ENCODE measurements around the gene CLTC. TPM values are rescaled to one million over a fixed set of nuclear protein-coding genes. Genes with fewer than 3 reads are reported as not detected.

The CLTC gene
- total RNA-seq, 3 donors from 2014 or later (not counting 1 experiment from before 2014, with no cell fraction given) = 116 to 127 (median 117) TPM

- Mint-ChIP-seq H3K4me1 (peaks cover 43 to 50% of the 10 kb centered on the region in 2 donors), H3K27me3 (ENCODE audit: low read depth in 2 of 2) (no peaks in the 10 kb centered on the region), H3K4me3 (no peak overlapping the region), H3K36me3 (peaks cover 20% of the 10 kb centered on the region), H3K27ac (peak overlapping the region in 1 of 2 donors; percentile 27), H3K9me3 (no peaks in the 10 kb centered on the region)
- DNase-seq (no peak), ATAC-seq (no peak)
- Histone ChIP-seq H3K36me3 (ENCODE audit: control insufficient read depth, insufficient read depth, low read length) (peaks cover 57% of the 10 kb centered on the region), H3K27ac (ENCODE audit: low read length) (no peak overlapping the region), H3K9me3 (ENCODE audit: control insufficient read depth, insufficient read depth, low read length) (no peaks in the 10 kb centered on the region), H3K4me1 (ENCODE audit: control insufficient read depth, insufficient read depth, low read length) (no peaks in the 10 kb centered on the region), H3K4me3 (ENCODE audit: low read length) (no peak overlapping the region), H3K27me3 (ENCODE audit: control insufficient read depth, insufficient read depth, low read length) (no peaks in the 10 kb centered on the region)
- 98% methylated on average over 5 of the region's 6 CpGs for WGBS (ENCODE audit: insufficient coverage)
- intact Hi-C loops (cut with micrococcal nuclease) = no loop called here
- TF ChIP-seq, protein P1, sequence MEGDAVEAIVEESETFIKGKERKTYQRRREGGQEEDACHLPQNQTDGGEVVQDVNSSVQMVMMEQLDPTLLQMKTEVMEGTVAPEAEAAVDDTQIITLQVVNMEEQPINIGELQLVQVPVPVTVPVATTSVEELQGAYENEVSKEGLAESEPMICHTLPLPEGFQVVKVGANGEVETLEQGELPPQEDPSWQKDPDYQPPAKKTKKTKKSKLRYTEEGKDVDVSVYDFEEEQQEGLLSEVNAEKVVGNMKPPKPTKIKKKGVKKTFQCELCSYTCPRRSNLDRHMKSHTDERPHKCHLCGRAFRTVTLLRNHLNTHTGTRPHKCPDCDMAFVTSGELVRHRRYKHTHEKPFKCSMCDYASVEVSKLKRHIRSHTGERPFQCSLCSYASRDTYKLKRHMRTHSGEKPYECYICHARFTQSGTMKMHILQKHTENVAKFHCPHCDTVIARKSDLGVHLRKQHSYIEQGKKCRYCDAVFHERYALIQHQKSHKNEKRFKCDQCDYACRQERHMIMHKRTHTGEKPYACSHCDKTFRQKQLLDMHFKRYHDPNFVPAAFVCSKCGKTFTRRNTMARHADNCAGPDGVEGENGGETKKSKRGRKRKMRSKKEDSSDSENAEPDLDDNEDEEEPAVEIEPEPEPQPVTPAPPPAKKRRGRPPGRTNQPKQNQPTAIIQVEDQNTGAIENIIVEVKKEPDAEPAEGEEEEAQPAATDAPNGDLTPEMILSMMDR (IDR thresholded peaks at IDR 0.05) = no peak
These were observed 27.6 kb downstream of the CLTC start for GRCh38 chr17:59647288-59647687.

DNA sequence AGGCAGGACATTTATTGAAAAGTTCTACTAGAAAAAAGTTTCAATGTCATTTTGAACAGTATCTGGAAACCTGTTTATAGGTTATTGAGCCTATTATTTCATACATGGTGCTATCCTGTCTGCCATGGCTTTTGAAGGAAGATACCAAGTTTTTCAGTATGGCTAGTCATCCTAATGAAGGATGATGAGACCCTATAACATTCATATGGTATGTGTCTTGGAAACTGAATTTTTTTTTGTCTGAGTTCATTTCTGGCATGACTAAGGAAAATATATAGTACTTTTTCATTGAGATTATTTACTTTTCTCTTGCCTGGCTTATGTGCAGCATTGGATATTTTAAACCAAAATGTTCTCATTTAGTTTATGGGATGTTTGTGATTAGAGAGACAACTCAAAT, 30.2 kb downstream of the CLTC start:
- no peak overlapping the region for H3K27ac ChIP-seq (ENCODE audit: low read length)
- no peaks in the 10 kb centered on the region for H3K4me1 ChIP-seq (ENCODE audit: control insufficient read depth, insufficient read depth, low read length)
- TF ChIP-seq, protein P1 (IDR thresholded peaks at IDR 0.05) = no peak
- peaks cover 28 to 30% of the 10 kb centered on the region in 2 donors for H3K4me1 Mint-ChIP-seq
- intact Hi-C loops (cut with micrococcal nuclease) = no loop called here
- ATAC-seq = no peak
- H3K9me3 Mint-ChIP-seq = no peaks in the 10 kb centered on the region
- no peak for DNase-seq
- no peak overlapping the region for H3K27ac Mint-ChIP-seq
- H3K4me3 Mint-ChIP-seq = no peak overlapping the region
- H3K27me3 Mint-ChIP-seq (ENCODE audit: low read depth in 2 of 2) = no peaks in the 10 kb centered on the region
- no peaks in the 10 kb centered on the region for H3K27me3 ChIP-seq (ENCODE audit: control insufficient read depth, insufficient read depth, low read length)
- peaks cover 22% of the 10 kb centered on the region for H3K36me3 Mint-ChIP-seq
- no peaks in the 10 kb centered on the region for H3K9me3 ChIP-seq (ENCODE audit: control insufficient read depth, insufficient read depth, low read length)
- H3K36me3 ChIP-seq (ENCODE audit: control insufficient read depth, insufficient read depth, low read length) = peaks cover 68% of the 10 kb centered on the region
- H3K4me3 ChIP-seq (ENCODE audit: low read length) = no peak overlapping the region

DNA sequence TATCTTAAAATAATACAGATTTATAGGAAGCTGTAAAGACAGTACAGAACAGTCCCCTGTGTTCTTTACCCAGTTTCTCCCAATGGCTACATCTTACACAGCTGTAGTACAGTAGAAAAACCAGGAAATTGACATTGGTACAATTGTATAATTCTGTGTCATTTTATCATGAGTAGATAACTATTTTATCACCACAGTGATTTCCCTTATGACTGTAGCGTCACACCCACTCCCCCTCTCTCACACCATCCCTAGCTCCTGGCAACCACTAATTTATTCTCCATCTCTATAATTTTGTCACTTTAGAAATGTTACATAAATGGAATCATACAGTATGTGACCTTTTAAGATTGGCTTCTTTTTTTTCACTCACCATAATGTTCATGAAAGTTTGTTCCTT, 30.9 kb downstream of the CLTC start:
- TF ChIP-seq, protein P1 (IDR thresholded peaks at IDR 0.05) = no peak
- no peaks in the 10 kb centered on the region for H3K27me3 Mint-ChIP-seq (ENCODE audit: low read depth in 2 of 2)
- peak overlapping the region; percentile 34 to 76 for H3K27ac Mint-ChIP-seq
- intact Hi-C loops (cut with micrococcal nuclease) = no loop called here
- no peaks in the 10 kb centered on the region for H3K9me3 ChIP-seq (ENCODE audit: control insufficient read depth, insufficient read depth, low read length)
- DNase-seq (no peak), ATAC-seq (no peak)
- H3K4me1 Mint-ChIP-seq = peaks cover 28 to 30% of the 10 kb centered on the region in 2 donors
- peaks cover 68% of the 10 kb centered on the region for H3K36me3 ChIP-seq (ENCODE audit: control insufficient read depth, insufficient read depth, low read length)
- H3K4me3 ChIP-seq (ENCODE audit: low read length) = no peak overlapping the region
- H3K4me1 ChIP-seq (ENCODE audit: control insufficient read depth, insufficient read depth, low read length) = no peaks in the 10 kb centered on the region
- H3K36me3 Mint-ChIP-seq = peaks cover 22% of the 10 kb centered on the region
- H3K9me3 Mint-ChIP-seq = no peaks in the 10 kb centered on the region
- H3K27me3 ChIP-seq (ENCODE audit: control insufficient read depth, insufficient read depth, low read length) = no peaks in the 10 kb centered on the region
- WGBS (ENCODE audit: insufficient coverage) = no CpG with 5 or more reads among the region's 1 CpG
- H3K27ac ChIP-seq (ENCODE audit: low read length) = no peak overlapping the region
- H3K4me3 Mint-ChIP-seq = no peak overlapping the region

DNA sequence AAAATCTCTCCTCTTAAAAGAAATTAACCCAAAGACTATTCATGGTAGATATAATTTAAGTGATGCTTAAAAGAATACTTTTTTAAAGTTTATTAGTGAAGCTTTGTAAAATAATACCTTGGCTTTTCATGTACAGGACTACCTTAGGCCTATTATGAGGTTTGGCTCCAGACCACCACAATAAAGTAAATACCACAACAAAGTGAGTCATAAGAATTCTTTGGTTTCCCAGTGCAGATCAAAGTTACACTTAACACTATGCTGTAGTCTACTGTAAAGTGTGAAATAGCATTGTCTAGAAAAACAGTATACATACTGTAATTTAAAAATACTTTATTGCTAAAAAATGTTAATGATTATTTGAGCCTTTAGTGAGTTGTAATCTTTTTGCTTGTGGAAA, 31.7 kb downstream of the CLTC start:
- ATAC-seq (peak in 2 of 3 donors; percentile 34 to 35), DNase-seq (peak in 1 of 2 donors; percentile 49)
- Mint-ChIP-seq H3K27ac (peak overlapping the region; percentile 34 to 76), H3K27me3 (ENCODE audit: low read depth in 2 of 2) (no peaks in the 10 kb centered on the region), H3K4me3 (no peak overlapping the region), H3K4me1 (peaks cover 28 to 30% of the 10 kb centered on the region in 2 donors), H3K36me3 (peaks cover 22% of the 10 kb centered on the region), H3K9me3 (no peaks in the 10 kb centered on the region)
- Histone ChIP-seq H3K4me3 (ENCODE audit: low read length) (no peak overlapping the region), H3K27me3 (ENCODE audit: control insufficient read depth, insufficient read depth, low read length) (no peaks in the 10 kb centered on the region), H3K4me1 (ENCODE audit: control insufficient read depth, insufficient read depth, low read length) (no peaks in the 10 kb centered on the region), H3K36me3 (ENCODE audit: control insufficient read depth, insufficient read depth, low read length) (peaks cover 71% of the 10 kb centered on the region), H3K27ac (ENCODE audit: low read length) (no peak overlapping the region), H3K9me3 (ENCODE audit: control insufficient read depth, insufficient read depth, low read length) (no peaks in the 10 kb centered on the region)
- intact Hi-C loops (cut with micrococcal nuclease) = no loop called here
- TF ChIP-seq, protein P1 (IDR thresholded peaks at IDR 0.05) = no peak

Measured in natural killer cell (primary cell).